Fibroblast of skin of right quadriceps (primary cell): ENCODE results near the gene HMCN1.

Experiments
- DNase-seq: peaks from one replicate; pipeline ENCODE4 v3.0.0-alpha.2; 2013

The HMCN1 gene

DNA sequence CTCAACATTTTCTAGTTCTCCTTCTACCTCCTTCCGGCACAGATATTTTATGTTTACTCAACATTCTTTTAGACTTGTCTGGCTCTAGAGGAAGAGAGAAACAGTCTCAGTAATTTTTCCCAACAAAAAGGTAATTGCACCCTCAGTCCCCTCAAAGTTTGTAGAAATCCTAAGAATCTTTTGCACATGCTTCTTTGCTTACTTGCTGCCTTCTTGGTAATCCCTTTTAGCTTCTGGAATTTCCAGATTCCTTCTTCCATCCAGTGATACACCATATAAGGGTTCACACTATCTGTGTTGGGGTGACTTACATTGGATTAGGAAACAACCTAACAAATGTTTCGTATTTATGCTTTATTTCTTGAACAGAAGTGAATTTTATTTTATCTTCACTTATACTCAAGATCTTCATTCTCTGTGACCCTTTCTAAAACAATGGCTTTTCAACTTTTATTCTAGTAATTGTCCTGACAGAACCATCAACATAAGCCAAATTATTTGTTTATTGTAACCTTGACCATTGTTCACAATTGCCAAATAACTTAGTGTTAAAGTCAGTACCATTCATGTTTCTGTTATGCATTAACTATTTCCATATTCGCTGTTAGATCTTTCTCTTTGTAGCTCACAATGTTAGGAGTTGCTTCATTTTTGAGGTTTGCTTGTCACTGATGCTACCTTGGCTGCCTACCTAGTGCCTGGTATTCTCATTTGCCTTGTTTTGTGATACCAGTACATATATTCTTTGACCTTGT lies 238.1 kb downstream of the HMCN1 start:
- peak; percentile 85 for DNase-seq

DNA sequence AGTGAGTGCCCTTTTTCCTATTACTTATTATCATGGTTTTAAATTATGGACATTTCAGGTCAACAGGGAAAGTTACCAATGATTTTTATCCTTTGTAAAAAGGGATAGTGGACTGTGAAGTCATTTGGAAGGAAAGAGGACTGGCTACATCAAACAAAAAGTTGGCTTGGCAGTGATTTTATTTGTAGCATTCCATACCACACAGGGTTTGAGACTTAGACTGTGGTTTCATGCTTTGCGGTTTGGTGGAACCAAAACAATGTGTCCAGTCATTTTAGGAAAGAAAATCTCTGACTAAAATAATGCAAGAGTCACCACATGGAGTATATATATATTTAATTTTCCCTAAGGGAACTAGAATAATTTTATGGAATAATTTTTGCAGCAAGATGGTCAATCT lies 239.5 kb downstream of the HMCN1 start:
- peak; percentile 97 for DNase-seq

DNA sequence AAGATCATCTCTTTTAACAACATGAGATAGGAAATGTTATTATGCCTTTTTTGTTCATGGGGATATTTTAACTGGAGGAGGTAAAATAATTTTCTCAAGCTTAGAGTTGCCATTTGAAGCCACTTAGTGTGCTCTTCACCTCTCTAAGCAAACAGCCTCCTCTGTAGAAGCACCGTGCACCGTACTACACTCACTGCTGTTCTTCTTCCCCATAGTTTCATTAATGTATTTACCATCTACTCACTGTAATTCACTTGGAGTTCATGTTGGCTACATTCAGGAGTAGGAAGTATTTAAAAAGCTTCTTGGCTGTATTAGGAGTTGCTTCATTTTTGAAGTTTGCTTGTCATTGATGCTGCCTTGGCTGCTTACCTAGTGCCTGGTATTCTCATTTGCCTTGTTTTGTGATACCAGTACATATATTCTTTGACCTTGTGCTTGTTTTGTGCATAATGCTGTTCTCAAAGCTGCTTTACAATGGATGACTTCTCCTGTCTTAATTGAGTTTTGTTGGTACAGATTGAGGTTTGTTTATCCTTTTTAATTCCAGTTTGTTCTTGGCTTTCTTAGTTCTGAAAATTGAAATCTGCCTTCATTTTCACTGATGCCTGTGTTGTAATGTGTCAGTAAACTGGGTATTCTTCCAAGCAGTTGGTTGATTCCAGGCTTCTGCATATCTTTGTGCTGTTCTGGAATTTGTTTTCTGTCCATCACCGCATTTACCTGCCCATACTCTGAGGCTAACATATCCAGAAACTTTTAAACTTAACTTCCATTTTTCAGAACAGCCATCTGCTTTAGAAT lies 240.4 kb downstream of the HMCN1 start:
- no peak for DNase-seq

DNA sequence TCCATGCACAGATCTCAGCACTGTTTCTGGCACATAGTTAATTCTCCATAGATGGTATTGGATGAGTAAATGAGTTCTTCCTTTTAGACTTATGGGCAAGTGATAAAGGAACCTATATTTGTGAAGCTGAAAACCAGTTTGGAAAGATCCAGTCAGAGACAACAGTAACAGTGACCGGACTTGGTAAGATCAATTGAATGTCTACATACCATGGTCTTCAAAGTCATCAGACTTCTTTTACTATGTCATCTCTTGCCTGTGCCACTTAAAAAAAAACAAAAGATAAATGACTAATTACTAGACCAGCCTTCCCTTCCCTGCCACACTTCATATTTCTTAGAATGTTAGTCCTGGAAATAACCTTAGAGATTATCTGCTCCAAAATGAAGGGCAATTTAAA lies 246.7 kb downstream of the HMCN1 start:
- DNase-seq, result no peak

DNA sequence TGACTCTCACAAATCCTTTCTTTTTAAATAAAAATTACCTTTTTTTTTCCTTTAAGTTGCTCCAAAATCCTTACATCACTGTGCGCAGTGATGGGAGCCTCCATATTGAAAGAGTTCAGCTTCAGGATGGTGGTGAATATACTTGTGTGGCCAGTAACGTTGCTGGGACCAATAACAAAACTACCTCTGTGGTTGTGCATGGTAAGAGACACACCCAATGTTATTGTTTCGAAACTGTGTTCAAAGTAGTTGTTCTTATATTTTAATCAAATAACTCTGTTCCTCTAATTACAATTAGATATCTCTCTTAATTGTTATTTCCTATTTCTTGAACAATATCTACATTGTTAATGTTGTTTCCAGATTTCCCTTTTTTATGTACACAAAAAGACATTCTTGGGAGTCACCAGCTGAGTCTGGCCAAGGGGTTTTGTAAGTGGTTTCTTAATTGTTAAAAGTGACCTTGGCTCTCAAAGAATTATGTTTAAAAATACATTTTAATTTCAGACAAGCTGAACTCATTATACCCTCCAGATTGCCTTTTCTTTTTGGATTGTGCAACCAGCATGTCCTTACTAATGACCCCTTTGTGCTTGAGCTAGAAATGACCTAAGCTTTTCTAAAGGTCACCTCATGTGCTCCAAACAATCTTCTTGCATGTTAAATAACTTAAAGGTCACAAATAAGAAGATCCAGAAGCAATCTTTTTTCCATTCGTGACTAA lies 250.1 kb downstream of the HMCN1 start:
- no peak for DNase-seq

DNA sequence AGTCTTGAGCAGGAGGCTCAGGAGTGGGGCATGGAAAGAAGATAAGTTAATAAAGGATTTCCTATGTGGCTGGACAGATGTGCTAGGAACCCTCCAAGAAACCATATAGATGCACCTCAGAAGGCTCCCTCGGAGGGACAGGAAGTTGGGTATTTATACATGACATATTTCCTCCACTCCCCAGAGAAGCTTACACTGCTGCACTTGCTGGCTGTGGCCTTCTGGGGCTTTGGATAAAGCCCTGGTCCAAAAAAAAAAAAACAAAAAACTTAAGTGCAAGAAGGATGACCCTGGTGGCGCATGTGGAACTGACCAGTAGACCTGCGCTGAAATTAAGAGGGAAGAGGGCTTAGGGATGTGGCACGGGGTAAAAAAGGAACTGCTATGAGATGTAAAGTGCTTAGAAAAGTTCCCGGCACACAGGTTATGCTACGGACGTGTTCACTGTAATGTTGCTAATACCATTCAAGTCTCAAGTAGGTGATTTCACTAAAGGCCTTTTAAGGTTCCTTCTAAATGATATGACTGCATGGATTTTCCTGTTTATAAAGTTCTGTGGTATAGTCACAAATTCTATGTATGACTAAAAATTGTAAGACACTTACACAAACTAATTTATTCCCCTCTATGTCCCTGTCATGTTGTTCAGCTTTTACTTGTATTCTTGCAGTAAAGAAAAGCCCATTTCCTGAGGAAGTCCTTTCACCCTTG lies 253.6 kb downstream of the HMCN1 start:
- no peak for DNase-seq

DNA sequence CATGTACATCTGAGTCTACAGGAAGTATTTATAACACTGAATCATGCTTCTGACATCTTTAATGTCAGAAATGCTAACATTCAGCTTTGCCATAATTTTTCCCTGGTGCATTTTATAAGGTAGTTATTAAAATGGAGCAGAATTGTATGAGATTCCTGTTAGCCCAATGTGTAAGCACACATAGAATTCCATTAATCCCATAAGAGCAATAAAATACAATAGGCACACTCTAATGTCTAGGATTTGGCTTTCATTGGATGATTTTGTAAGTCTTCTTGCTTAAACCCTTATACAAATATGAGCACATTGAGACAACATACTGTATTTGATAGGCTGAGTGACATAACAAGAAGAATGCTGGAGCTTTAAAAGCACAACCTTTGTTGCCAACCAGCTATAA lies 256.4 kb downstream of the HMCN1 start:
- DNase-seq, result peak; percentile 52

DNA sequence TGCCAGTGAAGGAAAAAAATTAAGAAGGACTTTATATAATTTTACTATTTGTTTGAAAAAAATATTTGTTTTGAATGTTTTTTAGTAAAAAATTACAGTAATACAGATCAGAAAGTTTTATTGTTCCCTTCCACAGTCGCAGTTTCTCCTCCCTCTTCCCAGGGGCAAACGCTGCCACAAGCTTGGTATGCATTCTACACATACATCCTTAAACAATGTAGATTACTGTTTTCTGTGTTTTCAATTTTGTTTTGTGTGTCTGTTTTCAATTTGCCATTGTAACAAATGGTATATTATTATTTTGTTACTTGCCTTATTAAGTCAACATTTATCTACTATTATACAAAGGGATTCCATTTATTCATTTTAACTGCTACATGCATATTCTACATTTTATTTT lies 257.1 kb downstream of the HMCN1 start:
- no peak for DNase-seq

DNA sequence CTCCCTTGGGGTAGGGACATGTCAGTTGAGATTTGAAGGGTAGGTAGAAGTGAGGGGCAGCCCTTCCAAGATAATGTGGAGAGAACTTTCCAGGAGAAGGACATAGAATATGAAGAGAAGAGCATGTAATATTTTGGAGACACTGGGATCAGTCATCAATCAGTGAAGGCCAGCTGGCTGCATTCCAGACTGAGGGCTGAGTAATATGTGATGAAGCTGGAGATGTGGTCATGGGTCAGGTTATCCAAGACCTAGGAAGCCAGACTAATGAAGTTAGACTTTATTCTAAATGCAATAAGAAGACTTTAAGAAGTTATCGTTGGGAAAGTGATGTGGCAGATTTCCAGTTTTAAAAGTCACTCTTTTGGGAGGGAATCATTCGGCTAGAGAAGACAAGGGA lies 262.0 kb downstream of the HMCN1 start:
- peak; percentile 88 for DNase-seq

DNA sequence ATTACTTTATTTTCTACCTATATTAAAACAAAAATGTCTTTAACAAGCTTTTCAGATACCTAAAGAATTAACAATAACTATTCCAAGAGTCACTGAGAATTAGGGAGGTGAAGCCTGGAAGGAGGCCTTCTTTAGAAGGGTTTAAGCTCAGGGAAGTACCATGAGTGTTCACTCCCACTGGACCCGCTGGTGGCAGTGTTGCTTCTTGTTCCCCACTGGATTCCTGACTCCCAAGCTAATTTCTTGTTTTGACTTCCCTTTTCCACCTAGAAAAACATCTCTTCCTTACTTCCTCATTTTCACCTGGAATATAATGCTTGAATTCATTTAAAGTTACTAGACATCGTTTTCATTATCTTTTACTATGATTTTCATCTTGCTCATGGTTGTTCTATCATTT lies 264.2 kb downstream of the HMCN1 start:
- DNase-seq, result no peak

DNA sequence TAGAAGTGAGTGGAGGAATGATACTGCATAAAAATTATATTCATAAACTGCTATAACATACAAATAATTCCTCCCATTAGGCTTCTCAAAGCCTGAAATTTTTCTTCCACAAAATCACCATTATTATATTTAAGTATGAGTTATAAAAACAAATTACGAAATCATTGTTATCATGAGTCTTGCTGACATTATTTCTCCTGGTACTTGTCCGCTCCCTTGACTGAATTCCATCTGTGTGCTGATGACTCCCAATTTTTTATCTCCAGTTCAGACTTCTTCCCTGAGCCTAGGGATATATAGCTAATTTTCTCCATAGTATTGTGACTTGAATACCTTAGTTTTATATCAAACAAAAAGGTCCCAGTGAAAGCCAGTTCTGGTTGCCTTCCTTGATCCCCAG lies 268.2 kb downstream of the HMCN1 start:
- DNase-seq, result no peak

DNA sequence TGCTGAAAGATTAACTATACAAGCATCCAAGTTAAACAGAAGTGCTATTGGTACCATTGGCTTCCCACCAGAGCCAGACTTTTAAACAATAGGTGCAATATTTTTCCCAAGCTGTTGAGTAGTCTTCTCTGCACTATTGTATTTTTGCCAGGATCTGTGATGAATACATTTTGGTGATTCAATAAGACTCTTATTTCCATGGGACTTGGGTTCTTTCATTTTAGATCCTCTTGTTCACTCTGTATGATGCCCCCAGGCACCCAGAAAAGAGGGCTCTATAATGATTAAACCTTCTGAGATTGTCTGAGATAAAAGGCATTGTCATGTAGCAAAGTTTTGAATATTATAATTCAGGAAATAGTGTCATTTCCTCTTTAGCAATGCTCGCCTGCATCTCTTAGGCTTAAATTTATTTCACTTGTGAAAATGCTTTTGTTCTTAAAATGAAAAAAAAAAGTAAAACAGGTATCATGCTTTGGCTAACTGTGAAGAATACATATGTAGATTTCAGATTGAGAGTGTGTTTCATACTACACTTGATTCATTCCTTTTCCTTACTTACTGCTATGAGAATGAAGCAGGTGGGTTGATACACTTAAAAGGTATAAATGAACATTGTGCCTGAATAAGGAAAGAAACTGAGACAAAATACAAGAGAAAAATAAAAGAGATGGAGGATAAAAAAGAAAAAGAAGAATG lies 275.0 kb downstream of the HMCN1 start:
- DNase-seq, result peak; percentile 56

DNA sequence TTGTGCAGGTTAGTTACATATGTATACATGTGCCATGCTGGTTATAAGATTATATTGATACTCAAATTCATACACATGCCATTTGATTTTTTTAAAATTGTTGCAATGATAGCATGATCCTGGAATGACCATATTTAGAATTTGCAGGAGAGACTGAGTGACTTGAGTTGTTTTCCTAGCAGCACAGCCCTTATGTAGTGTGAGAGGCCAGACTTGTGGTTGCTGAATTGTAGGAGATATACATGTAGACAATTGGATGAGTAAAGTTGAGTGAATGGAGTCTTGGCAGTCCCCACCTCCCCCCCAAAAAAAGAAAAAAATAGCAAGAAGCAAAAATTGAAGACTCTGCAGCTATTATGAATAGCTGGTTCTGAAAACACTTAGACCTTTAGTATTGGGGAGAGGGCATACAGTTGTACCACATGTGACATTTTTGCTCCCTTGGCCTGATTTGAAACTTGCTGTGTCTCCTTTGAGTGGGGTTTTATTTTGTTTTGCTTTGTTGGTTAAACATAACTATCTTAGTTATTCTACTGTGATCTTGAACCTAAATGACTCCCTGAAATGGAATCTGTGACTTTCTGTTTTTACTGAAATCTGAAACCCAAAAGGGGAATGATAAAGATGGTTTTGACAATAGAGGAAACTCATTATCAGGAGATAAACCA lies 280.3 kb downstream of the HMCN1 start:
- peak; percentile 66 for DNase-seq

DNA sequence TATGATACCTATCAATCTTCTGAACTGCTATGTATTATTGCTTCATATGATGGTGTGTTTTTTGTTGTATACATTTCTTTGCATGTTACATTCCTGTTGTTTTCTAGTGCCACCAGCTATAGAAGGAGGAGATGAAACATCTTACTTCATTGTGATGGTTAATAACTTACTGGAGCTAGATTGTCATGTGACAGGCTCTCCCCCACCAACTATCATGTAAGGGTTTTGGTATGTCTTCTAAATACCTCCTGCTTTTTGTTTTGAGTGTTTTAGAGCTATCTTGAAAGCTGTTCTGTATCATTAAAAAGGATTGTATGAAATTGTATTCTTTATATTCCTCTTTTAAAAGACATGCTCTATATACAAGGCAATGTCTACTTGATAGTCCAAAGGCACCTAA lies 282.7 kb downstream of the HMCN1 start:
- no peak for DNase-seq

DNA sequence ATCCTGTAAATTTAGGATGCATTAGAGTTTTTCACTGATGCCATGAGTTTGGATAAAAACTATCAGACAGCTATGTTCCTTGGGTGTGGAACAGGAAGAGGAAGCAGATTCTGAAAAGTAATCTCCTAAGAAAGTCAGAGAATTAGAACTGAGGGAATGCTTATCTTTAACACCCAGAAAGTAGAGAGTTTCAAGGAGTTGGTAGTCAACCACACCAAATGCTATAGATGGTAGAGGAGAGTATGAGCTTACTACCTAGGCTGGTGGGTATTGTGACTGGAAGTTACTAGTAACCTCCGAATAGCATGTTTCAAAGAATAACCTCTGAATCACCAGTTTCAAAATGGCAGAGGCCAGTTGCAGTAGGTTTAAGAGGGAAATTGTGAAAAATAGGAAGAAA lies 288.0 kb downstream of the HMCN1 start:
- DNase-seq, result no peak

DNA sequence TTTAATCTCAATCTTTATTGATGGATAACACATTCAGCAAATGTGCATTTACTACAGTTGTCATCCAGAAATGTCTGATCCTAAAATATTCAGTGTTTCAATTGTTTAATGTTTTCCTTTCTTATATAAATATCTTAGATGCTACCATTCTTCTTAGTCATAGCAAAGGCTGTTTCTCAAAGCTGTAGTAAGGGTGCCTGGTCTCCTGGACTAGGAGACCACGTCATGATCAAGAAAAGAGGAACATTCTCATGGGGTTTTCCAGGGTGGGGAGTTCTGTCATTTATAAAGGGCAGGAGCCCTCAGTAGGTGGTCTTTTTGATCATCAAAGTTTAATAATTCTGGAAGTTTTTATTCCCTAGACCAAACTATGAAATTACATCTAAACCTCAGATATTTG lies 292.8 kb downstream of the HMCN1 start:
- DNase-seq, result no peak

DNA sequence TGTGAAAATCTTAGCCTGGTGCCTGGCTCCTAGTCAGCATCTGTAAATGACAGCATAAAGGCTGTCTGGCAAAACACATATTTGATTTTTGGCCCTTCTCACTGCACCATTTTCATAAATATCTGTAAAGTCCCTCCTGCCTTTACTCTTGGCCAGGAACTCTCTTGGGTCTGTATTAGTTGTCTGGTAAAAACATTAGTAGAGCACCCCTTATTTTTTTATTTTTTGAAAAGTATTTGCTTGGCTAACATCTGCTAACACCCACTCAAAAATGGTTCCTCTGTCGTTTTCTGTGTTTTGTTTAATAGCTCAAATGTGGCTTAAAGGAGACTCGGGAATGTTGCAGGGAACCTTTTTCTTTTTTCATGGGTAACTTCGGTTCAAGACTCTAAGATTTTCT lies 293.4 kb downstream of the HMCN1 start:
- no peak for DNase-seq

DNA sequence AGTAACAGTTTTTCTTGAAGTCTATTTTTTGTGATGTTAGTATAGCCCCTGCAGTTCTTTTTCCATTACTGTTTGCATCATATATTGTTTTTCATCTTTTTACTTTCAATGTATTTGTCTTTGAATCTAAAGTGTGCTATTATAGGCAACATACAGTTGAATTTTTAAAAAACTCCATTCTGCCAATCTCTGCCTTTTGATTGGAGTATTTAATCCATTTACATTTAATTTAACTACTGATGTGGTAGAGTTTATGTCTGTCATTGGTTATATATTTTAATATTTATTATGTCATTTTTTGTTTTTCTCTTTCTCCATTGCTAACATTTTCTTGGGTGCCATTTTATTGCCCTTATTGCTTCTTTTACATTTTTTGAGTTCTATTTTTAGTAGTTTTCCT lies 296.3 kb downstream of the HMCN1 start:
- no peak for DNase-seq

DNA sequence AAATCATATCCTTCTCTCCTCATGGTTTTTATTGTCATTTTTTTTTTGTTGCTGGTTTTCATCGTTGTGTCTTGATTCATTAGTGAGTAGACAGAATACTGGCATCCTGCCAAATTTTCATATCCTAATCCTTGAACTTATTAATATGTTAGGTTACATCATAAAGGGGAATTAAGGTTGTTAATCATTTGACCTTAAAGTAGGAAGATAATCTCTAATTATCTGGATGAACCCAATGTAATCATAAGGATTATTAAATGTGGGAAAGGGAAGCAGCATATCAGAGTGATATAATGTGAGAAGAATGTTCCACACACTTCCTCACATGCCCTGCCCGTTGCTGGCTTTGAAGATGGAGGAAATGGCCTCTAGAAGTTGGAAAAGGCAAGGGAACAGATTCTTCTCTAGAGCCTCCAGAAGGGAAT lies 299.7 kb downstream of the HMCN1 start:
- DNase-seq, result peak; percentile 43

DNA sequence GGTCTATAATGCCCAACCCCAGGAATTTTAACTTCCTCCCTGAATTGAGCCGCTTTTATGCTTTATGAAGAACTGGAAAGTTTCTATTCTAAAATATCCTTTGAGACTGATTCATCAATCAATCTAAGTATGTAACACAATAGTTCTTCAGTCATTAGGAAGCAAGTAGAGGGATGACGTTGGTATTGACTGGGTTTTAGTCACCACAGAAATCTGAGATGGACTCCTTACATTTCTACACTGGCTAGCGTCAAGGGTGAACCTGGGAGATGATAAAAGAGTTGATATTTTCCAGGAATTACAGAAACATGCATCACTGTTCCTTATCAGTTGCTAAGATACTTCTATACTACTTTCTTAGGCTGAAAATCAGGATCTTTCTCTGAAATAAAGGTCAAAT lies 308.0 kb downstream of the HMCN1 start:
- DNase-seq, result no peak

DNA sequence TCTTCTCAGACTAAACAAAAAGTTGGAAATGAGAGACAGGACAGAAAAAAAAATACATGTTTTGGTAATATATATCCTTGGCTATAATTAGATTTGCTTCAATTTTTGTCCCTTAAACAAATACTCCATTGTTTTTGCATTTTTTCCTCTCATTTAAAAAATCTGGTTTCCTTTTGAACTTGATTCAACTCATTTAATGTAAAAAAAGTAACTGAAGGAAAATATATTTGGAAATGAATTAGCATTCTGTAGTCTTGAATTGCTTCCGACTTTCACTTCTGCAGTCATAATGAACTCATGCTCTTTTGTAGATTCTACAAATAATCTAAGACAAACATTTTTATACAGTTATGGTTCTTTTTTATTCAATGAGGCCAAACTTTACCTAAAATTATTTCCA lies 309.1 kb downstream of the HMCN1 start:
- DNase-seq, result no peak
